HG03575 (cell line): Measurements from ENCODE around the gene DPCD.
"Not testable (repeated sequence)": the region's sequence is repeated elsewhere in the genome, so short reads cannot be mapped to it uniquely, and the experiment has no call there.

Experiments
- ATAC-seq: cut with Tn5 transposase; IDR thresholded peaks from one replicate; pipeline ENCODE4 v1.9.1; 2021; ENCODE audit not compliant: unreplicated experiment, insufficient number of reproducible peaks, low FRiP score; ENCODE audit errors: extremely low read depth

The DPCD gene

DNA sequence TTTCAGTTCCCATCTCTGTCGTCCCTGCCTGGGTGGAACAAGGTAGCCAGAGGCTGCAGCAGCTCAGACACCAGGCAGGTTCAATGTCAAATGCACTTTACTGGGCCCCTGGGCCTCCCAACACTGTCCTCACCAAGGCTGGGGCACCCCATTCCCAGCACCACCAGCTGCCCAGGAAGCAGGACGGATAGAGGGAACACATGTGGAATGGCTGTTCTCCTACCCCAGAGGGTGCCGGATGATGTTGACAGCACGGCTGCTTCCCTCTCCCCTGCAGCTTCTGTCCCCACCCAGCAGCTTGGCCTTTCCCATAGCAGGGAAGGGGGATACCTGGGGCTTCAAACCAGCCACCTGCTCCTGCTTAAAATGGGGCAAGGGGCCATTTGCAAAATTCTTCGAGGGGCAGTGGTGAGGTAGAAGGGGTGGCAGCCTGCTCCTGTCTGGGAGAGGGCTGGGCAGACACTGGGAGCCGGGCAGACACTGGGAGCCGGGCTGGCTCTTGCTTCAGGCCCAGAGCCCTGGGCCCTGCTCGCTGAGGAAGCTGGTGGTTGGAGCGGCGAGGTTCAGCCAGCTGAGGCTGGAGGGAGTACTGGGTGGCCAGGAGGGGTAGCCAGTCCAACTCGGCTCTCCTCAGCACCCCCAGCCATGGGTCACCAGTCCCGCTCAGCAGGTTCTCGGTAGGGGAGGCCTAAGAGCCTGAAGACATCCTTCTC is 9.2 kb upstream of the DPCD start:
- ATAC-seq = no peak

DNA sequence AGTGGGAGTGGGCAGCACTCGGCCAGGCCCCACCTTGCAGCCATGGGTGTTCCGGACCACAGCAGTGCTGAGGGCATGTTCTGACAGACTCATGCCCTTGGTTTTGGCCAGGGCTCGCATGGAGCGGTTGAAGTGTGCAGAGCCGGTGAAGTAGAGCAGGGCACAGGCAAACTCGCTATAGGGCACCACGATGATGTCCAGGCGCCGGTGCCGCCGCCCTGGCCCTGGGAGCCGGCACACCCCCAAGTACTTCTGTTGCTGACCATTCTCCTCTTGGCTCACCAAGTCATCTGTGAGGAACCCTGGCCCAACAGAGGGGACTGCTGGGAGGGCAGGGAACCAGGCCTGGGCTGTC is 8.6 kb upstream of the DPCD start:
- no peak for ATAC-seq

DNA sequence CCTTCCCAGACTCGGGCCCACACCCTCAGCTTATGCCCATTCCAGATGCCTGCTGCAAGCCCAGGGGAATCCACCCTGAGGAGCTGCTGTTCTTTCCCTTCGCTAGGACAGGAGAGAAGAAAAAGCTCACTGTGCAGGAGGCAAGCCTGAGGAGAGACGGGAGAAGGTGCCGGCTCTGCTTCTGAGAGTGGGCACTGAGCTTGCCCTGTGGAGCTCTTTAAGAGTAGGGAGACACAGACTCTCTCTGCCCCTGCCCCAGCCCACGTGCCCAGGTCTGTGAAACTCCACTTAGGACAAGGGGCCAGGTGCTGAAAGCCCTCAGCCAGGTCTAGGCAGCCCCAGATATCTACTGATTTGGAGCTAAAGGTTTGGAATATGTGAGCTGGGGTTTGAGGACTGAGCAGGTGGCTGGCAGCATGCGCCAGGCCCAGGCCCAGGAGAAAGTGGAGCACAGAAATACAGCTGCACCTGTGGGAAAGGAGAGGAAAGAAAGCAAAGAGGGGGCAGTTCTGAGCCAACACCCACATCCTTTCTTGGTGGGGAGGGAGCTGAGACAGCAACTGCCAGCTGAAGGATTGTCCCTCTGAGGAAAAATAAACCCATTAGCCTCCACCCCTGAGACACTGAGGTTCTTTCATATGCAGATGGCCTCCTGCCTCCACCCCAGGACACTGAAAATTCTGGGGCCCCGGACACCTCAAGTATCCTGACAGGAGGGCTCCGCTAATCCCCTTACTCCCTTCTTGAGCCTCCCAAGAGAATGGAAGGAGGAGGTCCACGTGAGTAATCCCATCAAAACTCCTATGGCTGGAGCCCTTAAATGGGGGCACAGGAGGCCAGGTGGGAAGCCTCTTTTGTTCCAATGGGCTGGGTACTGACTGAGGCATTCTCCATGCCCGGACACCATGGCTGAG is 7.4 kb upstream of the DPCD start:
- no peak for ATAC-seq

DNA sequence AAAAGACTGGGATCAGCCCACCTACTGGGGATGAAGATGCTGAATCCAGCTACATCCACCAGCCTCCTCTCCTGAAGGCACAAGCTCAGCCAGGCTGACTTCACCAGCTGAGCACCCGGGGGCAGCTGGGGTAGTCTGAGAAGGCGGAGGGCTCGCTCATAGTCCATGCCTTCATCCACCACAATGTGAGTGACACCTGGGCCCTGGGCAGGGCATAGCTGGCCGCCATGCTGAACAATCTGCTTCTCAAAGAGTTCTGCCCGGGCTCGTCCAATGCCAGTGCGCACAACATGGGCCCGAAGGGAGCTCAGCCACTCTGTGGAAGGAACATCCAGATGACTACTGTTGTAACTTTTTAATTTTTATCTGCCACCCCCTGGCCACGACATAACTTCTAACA is 2.3 kb upstream of the DPCD start:
- no peak for ATAC-seq

DNA sequence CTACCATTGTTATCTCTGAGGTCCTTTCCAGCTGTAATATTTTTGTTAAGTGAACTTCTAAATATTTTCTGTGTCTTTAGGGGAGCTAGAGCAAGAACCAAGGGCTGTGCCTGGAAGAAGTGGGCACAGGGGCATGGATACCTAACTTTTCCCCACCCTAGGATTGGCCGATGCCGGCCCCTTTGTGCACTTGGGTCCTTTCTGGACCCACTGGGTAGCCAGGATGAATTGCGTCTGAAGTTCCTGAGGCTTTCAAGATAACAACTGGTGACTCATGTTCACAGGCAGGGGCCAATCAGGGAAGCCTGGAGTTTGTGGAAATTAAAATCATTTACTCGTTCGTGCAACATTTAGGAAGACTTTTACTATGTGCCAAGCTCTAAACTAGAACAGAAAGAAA is 758 bp downstream of the DPCD start:
- no peak for ATAC-seq

DNA sequence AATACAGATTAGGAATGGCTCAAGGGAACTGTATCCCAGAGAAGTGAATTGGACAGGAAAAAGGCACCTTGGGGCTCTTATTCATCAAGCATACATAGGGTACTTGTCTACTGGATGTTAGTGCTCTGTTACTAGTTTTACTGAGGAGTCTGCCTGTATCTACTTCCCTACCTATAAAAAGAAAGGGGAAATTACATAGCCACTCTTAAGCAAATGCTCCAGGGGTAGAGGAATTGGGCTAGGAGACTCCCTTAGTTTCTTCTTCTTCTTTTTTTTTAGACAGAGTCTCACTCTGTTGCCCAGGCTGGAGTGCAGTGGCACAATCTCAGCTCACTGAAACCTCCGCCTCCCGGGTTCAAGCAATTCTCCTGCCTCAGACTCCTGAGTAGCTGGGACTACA is 5.2 kb downstream of the DPCD start:
- ATAC-seq = not testable (repeated sequence)

DNA sequence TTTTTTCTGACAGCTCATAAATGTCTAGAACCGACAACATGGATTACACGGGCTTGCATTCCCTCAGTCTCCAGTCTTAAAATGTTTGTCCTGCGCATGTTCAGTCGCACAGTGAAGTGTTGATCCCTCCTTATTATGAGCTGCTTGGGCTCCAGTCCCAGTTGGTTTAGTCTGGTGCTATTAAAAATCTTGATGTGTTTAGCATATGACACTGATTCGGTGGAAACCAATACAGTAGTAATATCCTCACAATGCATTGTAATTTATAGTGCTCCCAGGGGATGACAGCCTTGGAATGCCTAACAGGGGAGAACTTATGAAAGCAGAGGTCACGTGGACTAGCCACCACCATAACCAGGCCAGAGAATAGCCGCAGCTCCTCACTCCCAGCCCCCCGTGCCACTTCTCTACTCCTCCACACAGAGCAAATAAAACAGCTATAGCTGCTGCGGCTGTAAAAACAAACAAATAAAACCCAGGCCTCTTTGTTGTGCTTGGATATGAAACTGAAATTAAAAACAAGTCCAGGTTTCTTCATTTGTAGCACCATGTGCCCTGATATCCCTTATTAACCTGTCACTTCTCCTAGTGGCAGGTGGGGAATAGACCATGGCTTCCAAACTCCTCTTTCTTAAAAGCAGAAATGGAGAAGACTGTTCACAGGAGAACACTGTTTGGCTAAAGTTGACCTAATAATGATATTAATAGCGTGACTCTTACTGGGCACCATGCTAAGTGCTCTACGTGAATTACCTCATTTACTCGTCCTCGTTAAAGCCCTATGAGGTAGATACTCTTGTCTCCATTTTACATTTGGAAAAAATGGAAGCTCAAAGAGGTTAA is 7.7 kb downstream of the DPCD start:
- ATAC-seq = no peak

DNA sequence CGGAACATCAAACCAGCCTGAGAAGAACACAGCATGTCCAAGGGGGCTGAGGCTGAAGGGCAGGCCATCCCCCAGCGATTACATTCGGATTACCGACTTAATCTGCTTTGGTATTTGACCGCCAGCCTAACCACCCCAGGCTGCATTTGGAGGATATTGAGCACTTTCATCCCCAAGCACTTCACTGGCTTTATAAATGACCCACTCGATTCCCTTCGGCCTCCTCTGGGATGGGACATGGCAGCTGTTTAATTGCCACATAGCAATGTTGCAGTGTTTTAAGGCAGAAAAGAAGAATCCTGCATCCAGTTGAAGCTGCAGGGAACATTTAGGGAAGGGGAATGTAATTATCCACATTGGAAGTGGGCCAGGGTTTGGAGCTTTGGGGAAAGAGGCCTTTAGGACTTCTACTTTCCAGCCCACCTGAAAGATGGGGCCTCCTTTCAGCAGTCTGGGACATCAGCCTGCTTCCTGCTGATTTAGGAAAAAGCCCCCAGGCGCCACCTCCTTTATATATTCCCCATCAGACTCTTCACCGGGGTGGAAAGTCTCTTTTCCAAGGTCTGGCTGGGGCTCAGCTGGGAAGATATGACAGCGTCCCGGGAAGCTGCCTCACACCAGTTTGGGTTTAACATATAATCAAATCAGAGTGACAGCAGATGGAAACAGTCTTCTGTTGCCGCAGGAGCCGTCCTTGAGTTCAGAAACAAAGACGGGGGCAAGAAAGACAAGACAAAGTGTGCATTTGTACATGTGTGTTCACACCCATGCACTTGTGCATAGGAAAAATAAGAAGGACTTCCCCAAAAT is 9.2 kb downstream of the DPCD start:
- no peak for ATAC-seq

DNA sequence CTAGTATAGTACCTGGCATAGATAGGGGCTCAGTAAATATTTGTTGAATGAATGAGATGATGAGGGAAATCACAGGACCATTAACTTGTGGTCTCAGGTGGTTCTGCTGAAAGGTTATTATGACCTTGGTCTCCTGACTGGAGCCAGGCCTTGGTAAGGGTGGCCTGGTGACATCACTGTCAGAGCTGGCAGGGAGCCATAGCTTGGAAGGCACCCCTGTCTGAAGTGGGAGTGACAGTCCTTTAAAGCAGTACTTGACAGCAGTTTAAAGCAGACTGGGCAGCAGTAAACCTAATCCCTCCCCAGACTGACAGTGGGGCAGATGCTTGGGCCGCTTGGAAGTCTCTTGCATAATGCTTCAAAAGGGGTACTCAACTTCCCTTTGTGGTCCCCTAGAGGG is 13.4 kb downstream of the DPCD start:
- ATAC-seq = no peak

DNA sequence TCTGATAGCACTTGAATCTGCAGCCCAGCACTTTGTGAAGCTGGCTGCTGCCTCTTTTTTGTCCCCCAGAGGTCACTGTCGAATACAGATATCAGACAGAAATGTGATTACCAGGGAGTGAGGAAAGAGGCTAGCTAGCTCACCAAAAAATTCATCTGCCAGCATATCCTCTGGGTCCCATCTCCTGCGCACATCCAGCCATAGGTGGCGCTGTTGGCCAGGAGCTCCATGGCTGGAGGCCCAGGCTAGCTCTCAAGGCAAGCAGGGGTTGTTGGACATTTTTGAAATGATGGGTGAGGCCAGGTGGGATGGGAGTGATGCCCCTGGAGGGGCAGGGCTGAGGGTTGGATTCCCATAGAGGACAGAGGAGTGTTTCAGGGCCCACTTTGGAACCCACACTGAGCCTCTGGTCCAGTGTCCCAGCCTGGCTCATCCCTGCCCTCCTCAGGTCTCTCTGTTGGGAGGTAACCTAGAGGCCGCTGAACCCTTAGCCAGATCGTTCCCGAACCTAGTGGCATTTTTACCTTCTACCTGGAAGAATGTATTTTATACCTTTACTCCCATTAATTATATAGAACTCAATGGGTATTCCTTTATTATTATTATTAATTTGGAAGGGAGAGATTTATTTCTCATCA is 14.8 kb downstream of the DPCD start:
- ATAC-seq = no peak

DNA sequence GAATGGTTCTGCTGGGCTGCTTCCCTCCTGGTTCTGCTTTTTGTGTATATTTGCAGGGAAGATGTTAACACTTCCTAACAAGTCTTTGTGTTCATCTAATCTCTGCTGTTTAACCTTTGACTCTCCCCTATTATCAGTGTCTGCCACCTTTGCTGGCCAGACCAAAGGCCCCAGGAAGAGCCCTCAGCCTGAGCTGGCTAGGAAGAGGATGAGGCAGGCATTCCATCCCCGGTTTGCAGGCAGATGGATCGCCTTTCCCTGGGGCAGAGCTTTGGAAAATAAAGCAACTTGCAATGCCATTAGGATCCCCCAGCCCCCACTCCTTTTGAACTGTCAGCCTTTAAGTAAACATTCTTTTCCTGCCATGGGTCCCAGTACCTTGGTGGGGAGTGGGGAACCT is 19.0 kb downstream of the DPCD start:
- no peak for ATAC-seq

DNA sequence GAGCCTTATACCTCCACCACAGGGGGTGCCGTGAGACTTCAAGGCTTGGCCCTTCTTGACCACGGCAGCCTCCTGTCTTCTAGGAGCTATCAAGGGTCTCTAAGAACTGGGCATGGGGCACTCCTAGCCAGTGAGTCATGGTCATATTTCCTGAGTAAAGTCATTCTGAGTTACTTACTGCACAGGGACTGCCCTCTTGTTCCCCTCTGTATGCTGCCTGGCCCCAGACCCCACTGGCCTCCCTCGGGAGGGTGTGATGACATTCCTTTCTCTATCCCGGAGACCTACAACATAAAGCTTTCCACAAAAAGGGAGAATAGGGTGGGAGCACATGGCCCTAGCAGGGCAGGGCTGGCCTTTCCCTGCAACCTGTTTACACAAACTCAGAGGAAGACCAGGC is 21.4 kb downstream of the DPCD start:
- ATAC-seq = no peak

DNA sequence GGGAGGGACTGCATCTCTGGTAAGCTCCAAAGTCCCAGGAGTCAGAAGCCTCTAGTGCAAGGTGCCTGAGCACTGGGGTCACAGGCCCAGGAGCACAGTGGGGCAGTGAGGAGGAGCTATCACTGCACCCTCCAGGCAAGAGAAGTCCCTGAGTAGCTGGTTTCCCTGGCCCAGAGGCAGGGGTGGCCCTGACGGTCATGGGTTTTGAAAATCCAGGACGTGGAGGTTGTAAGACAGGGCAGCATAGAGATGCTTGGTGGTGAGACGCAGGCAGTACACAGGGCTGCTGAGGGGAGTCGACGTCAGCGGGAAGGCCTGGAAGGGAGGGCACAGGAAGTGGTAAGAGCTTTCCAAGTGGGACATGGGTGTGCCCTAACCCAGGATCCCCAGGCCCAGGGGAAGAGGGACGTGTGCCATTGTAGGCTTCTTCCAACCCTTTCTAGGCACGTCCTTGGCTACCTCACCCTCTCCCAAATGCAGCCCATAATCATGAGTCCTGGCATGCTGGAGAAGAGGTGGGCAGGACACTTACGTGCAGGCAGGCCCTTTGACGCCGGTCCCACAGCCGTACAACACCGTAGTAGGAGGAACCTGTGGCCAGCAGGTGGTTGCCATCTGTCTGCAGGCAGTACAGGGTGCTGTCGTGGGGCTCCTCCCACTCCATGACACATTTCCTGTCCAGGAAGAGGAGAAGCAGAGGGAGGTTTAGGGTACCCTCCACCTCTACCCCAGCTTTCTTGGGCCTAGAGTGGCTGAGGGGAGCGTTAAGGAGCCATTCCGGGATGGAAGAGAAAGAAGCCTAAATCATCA is 23.2 kb downstream of the DPCD start:
- ATAC-seq = no peak

DNA sequence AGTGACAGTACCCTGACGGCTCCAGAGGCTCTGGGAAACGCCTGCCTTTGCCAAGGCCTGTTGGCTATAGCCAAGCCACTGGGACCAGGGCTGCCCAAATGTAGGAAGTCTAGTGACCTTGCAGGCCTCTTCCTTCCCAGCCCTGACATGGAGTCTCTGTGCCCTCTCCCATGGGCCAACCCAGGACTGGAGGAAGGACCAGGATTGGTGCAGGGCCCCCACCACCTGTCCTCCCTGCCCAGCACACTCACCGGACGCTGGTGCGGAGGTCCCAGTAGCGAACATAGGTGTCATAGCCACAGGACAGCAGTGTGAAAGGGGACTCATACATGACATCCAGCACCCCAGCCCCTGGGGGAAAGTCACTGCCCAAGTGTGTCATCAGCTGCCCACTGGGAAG is 24.0 kb downstream of the DPCD start:
- no peak for ATAC-seq

DNA sequence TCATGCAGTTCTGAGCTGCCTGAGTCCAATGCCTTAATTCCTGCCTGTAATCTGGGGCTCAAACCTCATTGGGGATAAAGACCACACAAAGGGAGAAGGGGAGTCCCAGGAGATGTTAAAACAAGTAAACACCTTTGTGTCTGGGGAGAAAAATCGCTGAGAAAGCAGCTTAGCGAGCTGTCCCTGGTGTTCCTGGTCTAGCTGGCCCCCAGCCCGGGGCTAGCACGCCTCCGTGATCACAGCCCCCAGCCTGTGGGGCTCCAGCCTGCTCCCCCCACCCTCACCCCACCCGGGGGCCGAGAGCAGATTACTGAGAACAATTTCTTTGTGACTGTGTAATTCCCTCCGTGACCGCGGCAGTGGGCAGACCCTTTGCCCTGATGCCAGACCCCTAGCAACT is 24.8 kb downstream of the DPCD start:
- ATAC-seq = no peak

DNA sequence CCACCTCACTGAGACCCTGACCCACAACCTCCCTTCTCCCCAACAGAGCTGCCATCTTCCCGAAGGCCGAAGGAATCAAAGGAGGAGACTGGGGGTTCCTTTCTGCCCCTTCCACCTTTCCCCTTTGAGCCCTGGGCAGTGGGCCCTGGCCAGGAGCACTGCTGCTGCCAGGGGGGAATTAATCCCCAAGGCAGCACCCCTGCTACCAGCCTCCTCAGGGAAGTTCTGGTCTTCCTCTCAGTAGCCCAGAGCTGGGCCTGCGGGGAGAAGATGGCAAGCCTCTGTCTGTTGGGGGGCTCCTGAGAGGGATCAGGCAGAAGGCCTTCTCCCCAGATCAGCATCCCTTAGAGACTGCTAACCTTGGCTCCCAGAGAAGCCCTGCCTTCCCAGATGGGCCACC is 25.5 kb downstream of the DPCD start:
- no peak for ATAC-seq

DNA sequence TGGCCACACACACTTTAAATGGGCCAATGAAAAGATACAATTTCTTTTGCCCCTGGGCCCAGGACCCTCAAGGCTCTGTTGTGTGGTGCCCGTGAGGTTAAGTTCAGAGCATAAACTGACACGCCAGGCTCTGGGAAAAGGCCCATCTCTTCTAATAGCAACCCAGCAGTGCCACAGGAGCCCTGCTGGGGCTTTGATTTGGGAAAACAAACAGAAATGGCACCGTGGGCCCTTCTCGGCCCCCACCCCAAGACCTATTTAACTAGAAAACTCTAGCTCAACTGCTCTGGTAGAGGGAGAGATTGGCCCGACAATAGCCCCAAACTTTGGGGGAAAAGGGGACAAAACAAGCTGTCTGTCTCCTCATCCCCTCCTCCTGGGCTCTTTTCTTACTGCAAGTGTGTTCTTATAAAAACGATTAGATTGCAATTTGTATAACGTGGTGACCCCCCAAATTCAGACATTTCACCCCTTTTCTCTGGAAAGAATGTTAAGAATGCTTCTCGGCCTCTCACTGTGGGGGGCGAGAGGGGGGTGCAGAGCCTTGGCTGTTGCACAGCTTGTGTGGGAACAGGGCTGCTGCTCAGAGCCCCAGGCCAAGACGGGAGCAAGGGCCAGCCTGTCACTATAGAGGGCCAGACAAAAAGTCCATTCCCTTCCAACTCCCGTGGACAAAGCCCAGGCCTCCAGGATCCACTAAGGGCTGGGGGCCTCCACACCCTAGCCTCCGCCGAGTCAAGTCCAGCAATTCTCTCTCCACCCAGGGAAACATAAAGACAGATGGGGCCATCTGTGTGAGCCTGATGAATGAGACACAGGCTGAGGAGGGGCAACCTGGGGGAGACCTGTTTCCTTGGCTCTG is 26.8 kb downstream of the DPCD start:
- ATAC-seq = no peak
